BJ (cell line): ENCODE results near the gene TTYH2. TPM values are rescaled to one million over a fixed set of nuclear protein-coding genes. Genes with fewer than 3 reads are reported as not detected.
"Not testable (repeated sequence)": the region's sequence is repeated elsewhere in the genome, so short reads cannot be mapped to it uniquely, and the experiment has no call there.

Experiments
- CTCF ChIA-PET: fragments of 350-600 bp; formaldehyde crosslinking; extraction: SDS; loops from one replicate; lab custom pipeline; 2021; ENCODE audit warnings: antibody characterized with exemption, inconsistent platforms; lab: Yijun Ruan, JAX
- POLR2A ChIA-PET: fragments of 300-600 bp; sonication (Branson Sonifier 250); formaldehyde crosslinking; extraction: SDS; loops from one replicate; lab custom pipeline; 2021; ENCODE audit warnings: antibody characterized with exemption; lab: Charles Lee
- DNase-seq: peaks from one replicate; pipeline ENCODE4 v3.0.0-alpha.2; 2011; ENCODE audit warnings: low read depth
- H3K27me3 ChIP-seq: 2 replicates; pipeline ENCODE4 v1.6.0; 2011; ENCODE audit warnings: low read length; ENCODE audit not compliant: control insufficient read depth, insufficient read depth
- H3K36me3 ChIP-seq: 2 replicates; pipeline ENCODE4 v1.5.1; 2011; ENCODE audit warnings: low read length; ENCODE audit not compliant: control insufficient read depth, insufficient read depth
- H3K4me3 ChIP-seq: 2 replicates; pipeline ENCODE4 v1.5.1; 2011; ENCODE audit warnings: low read depth, mild to moderate bottlenecking, control low read depth, low read length
- polyA plus RNA-seq: library from polyadenylated mRNA; depleted of rRNA; stranded (reverse); fragments of >200 nt; gene quantifications from 2 replicates; pipeline ENCODE4 v1.2.3, GENCODE V29; 2011
- TF ChIP-seq, protein P1 (sequence below): IDR thresholded peaks from 2 replicates; pipeline ENCODE4 v1.5.1; 2011; ENCODE audit warnings: low read depth, mild to moderate bottlenecking, control low read depth, inconsistent platforms, low read length, moderate library complexity; ENCODE audit not compliant: insufficient read depth

Gene TTYH2
- polyA plus RNA-seq, 1 experiment: 2.7 TPM

DNA sequence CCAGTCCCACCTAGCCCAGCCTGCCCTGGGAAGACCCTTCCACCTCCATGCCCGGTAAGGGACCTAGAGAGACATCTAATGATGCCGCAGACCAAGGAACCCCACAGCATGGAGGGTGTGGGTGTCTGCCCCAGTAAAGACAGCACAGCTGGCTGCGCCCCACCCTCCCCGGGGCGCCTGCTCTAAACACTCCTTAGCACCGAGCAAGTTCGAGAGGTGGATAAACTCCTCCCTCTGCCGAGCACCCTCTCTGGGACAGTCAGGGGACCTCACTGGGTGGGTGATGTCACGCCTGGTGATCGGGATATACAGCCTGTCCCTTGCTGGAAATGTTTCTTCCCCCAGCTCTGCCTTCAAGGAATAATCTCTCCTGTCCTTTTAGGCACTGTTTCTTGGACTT is 43.9 kb downstream of the TTYH2 start:
- Histone ChIP-seq H3K27me3 (no peaks in the 10 kb centered on the region), H3K36me3 (no peaks in the 10 kb centered on the region), H3K4me3 (no peak overlapping the region)
- TF ChIP-seq, protein P1, sequence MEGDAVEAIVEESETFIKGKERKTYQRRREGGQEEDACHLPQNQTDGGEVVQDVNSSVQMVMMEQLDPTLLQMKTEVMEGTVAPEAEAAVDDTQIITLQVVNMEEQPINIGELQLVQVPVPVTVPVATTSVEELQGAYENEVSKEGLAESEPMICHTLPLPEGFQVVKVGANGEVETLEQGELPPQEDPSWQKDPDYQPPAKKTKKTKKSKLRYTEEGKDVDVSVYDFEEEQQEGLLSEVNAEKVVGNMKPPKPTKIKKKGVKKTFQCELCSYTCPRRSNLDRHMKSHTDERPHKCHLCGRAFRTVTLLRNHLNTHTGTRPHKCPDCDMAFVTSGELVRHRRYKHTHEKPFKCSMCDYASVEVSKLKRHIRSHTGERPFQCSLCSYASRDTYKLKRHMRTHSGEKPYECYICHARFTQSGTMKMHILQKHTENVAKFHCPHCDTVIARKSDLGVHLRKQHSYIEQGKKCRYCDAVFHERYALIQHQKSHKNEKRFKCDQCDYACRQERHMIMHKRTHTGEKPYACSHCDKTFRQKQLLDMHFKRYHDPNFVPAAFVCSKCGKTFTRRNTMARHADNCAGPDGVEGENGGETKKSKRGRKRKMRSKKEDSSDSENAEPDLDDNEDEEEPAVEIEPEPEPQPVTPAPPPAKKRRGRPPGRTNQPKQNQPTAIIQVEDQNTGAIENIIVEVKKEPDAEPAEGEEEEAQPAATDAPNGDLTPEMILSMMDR: no peak
- POLR2A ChIA-PET: no interaction called here
- CTCF ChIA-PET: no interaction called here
- no peak for DNase-seq

DNA sequence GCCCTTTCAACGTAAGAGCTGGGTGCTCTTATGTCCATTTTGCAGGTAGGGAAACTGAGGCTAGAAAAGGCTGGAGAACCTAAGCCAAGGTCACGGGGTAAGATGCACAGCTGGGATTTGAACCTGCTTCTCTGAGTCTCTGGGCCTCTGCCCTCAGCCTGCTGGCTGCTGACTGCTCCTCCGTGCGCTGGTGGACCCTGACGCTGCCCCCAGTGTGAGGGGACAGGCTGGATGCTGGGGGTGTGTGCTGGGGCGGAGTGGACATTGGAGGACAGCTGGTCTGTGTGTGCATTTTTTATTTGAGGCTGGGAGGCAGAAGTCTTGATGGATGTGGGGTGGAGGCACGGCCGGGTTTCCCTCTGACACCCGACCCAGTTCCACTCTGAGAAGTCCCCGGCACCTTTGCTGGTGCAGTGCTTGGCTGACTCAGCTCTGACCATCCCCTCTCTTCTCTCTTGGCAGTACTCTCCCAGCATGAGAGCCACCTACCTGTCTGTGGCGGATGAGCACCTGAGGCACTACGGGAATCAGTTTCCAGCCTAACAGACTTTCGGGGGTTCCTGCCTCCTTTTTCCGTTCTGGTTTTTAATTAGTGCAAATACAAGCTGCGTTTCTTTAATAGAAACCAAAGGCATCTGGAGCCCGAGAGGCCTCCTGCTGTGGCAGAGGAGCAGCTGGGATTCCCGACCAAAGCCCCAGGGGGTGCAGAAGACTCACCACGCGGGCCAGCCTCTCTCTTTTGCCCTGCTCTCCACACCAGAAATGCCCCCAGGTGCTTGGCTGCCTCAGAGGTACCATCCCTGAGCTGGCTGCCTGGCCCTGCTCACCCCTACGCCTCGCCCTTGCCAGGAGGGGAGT is 46.5 kb downstream of the TTYH2 start:
- POLR2A ChIA-PET: no interaction called here
- DNase-seq: no peak
- Histone ChIP-seq H3K4me3 (no peak overlapping the region), H3K36me3 (no peaks in the 10 kb centered on the region), H3K27me3 (no peaks in the 10 kb centered on the region)
- CTCF ChIA-PET: interaction anchor here (0.6 kb wide), 1 partner anchor 23 kb away, joined by 4 read pairs; no protein-coding TSS in a partner anchor
- TF ChIP-seq, protein P1: no peak

DNA sequence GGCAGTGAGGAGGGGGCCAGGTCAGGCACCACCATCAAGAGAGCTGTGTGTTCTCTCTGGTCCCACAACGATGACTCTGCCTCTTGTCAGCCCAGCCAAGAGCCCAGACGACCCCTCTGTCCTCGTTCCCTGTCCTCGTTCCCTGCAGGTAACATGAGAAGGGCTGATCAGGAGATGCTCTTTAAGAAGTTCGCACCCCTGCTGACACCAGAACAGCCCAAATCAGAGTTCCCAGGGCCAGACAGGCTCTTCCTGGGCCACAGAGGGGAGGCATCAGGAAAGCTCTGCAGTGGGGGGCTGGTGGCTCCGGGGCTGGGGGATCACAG is 47.1 kb downstream of the TTYH2 start:
- TF ChIP-seq, protein P1: no peak
- ChIA-PET POLR2A (no interaction called here), CTCF (interaction anchor here (0.6 kb wide), 1 partner anchor 23 kb away, joined by 4 read pairs; no protein-coding TSS in a partner anchor)
- no peaks in the 10 kb centered on the region for H3K27me3 ChIP-seq
- no peaks in the 10 kb centered on the region for H3K36me3 ChIP-seq
- no peak for DNase-seq
- no peak overlapping the region for H3K4me3 ChIP-seq

DNA sequence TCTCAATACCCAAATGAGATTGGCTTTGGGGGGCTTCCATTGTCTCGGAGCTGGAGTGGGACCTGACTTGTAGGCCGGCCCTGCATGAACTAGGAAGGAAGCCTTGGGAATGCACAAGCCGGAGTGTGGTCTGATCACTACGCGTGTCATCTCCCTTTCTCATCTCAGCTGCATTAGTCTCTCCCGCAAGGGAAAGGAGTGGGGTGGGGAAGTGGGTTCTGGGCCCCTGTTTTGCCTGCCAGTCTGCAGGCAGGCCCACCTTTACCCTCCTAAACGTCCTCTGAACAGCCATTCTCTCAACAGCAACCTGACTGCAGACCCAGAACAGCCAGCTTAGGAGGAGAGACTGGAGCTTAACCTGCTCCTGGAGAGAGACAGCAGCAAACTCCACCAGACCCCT is 49.2 kb downstream of the TTYH2 start:
- no peaks in the 10 kb centered on the region for H3K36me3 ChIP-seq
- POLR2A ChIA-PET: no interaction called here
- H3K4me3 ChIP-seq: no peak overlapping the region
- TF ChIP-seq, protein P1: no peak
- no peak for DNase-seq
- H3K27me3 ChIP-seq: no peaks in the 10 kb centered on the region
- CTCF ChIA-PET: no interaction called here

DNA sequence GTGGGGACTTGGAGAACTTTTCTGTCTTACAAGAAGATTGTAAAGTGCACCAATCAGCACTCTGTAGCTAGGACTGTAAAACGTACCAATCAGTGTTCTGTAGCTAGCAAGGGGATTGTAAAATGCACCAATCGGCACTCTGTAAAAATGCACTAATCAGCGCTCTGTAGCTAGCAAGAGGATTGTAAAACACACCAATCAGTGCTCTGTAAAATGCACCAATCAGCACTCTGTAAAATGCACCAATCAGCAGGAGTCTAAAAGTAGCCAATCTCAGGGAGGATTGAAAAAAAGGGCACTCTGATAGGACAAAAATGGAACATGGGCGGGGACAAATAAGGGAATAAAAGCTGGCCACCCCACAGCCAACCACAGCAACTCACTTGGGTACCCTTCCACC is 53.7 kb downstream of the TTYH2 start:
- H3K27me3 ChIP-seq, CTCF ChIA-PET, H3K4me3 ChIP-seq, POLR2A ChIA-PET, H3K36me3 ChIP-seq, DNase-seq: not testable (repeated sequence)
